HG03045 (cell line): ENCODE data around the gene HEMGN.

ENCODE experiments used
- ATAC-seq: cut with Tn5 transposase; IDR thresholded peaks from one replicate; pipeline ENCODE4 v1.9.1; 2021; ENCODE audit warnings: mild to moderate bottlenecking, moderate library complexity; ENCODE audit not compliant: unreplicated experiment

Gene HEMGN

DNA sequence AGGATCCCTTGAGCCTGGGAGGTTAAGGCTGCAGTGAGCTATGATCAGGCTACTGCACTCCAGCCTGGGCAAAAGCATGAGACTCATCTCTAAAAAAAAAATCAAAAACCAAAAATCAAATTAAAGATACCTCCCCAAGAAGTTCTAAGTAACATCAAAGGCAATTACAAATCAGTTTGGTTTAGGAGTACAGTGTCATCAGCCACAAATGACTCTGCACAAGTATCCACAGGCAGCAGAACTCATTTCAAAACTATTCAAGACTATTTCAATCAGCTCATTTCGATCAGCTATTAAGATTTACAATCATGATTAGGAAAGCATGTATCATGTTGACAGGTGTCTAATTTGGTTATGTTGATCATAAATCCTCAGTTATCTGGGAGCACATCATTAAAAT, 34.8 kb downstream of the HEMGN start:
- ATAC-seq, result no peak

DNA sequence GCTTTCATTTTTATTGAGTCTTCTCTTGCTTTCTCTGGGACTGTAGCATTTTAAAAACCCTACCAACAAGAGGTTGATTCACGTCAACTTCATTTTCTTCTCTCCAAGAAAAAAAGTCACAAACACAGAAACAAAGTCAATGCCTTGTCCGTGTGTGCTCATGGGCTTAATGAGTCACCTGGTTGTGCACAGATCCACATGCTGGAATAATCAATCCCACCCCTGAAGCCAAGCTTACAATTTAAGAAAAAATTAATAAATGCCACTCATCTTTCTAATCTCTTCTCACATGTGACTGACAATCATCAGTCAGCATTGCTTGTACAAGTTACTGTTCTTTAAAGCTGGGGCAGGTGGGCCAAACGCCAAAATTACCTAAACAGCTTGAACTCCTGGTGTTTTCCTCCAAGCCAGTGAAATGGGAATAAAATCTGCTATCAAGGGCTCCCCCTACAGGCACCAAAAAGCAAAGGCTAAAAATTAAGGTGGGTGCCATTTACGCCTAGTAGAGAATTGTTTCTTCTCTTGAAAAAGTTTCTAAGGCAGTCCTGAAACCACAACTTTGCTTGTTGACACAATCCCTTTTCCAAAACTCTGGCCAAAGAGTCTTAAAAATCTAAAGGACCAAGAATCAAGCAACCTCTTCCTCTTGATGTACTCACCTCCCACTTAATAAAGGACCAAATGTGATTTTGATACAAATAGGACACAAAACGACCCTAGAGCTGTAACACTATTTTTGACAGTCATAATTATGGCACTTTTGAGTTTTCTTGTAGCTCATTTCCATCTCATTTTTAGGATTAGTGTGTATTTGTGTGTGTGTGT, 37.0 kb downstream of the HEMGN start:
- no peak for ATAC-seq

DNA sequence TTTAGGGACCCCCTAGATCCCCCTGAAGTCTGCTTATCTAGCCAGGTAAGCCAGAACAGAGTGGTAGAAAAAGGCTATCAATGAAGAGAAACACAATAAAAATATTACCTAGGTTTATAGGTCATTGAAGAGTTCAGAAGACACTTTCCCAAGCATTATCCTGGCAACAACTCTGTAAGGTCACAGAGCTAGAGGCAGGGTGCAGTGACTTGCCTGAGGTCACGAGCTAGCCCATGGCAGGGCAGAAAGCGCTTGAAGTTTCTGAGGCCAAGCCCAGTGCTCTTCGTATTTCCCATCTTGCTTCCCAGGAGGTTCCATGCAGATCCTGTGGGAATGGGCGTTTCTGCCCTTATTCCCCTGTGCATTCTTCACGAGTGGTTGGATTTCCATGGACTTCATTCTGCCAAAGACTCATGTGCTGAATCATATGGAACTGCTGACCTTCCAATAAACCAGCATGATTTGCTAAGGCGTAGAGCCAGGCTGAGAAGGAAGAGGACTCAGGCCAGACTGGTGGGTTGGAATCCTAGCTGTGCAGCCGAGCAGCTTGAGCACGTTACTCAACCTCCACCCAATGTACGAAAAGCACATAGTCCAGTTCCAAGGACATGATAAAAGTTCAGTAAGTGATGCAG, 37.8 kb downstream of the HEMGN start:
- no peak for ATAC-seq

DNA sequence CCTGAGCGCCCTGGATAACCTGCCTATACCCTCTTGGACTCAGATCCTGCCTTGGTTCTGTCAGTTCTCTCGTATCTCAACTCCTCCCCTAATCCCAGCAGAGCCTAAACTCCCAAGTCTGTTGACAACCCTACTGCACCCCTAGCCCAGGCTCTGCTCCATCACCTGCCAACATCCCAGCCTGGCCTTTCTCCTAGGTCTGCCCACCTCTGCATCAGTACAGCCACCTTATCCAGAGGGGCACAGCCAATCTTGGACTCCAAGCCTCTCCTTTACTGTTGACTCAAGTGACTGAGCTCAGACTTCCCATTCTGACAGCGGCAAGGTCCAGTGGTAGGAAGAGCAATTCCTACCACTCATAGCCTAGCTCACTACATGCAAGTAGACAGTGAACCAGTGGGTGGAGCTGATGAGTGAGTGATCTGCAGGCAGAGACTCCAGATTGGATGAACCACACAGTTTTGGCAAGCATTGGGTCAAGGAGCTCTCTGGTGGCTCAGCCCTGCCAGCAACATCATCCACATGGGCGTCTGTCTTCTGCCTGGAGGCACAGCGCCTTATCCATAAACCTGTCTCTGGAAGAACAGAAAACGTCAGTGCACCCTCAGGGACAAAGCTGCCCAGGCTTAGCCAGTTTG, 42.2 kb downstream of the HEMGN start:
- no peak for ATAC-seq

DNA sequence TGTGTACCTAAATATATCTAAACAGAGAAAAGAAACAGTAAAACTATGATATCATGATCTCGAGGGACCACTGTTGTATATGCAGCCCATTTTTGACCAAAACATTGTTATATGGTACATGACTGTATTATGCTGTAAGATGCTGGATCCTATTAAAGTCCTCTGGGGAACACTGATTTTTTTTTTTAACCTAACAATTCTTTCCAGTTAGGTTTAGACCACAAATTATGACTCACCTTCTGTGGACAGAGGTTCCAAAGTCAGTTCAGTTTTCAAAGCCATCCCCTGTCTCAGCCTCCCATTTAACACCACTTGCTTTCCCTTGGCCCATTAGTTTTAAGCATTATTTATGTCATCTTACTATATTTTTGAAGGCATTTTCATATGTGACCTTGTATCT, 42.8 kb downstream of the HEMGN start:
- ATAC-seq, result no peak

DNA sequence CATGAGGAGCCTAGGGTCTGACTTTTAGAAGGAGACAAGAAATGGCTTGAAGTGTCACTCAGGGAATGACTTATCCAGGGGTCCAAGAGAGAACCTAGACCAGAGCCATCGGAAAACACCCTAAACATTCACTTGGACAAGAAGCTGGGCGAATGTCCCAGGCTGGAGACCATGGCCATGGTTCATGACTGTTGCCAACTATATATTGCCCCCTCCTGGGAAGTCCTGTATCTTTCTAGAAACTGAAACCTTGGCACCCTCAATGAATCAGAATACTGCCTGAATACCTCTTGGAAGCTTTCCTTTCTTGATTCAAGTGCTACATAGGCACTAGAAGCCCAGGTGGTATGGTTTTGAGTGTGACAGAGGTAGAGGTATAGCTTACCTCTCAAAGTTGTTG, 45.6 kb downstream of the HEMGN start:
- ATAC-seq, result no peak

DNA sequence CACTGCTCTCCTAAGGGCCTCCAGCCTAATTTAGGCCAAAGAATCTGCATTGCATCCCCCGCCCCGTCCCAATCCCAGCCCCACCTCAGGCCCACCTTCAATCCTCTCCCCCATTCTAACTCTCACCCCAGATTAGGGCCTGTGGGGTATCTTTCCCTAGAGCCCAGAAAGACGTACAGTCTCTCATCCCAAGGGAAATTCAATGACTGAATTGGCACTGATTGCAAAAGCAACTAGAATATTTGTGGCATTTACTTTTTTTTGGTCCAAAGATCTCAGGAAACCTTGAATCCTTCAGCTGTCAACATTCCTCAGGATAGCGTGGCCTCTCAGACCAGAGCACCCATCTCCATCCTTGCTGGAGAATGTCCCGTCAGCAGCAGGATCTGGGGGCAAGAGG, 46.2 kb downstream of the HEMGN start:
- no peak for ATAC-seq

DNA sequence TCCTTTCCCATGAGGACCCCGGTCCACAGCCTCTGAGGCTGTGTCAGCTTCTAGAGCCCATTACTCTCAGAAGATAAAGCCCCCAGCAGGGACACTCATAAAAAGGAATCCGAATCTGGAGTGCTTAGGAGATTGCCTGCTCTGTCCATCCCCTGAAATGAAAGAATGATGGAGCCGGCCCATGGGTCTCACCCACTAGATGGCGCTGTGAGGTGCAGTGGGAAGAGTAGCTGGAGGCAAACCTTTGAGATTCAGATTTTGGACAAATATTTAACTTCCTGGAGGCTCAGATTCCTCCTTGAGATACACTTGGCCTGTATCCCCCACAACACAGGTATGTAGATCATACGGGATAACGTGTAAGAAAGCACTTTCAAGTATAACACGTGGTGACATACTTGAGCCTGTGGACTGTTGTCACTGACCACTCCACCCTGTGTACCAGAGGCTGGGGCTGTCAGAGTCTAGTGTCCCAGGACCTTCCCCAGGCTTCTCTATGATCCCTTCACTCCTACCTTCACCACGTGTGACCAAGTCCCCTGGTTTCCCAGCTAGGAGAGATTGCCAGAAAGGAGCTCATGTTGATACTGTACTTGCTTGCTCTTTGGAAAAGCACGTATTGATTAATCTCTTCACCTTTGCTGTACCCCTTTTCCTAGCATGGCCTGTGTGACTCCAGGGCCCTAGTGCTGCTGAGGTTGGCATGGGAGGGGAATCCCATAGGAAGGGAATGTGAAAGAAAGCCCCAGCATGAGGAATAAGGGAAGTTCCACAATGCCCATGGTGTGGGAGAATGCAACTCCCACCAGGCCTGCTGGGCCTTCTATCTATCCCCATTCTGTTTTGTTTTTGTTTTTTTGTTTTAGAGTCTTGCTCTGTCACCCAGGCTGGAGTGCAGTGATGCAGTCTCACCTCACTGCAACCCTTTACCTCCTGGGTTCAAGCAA, 47.8 kb downstream of the HEMGN start:
- ATAC-seq, result no peak

DNA sequence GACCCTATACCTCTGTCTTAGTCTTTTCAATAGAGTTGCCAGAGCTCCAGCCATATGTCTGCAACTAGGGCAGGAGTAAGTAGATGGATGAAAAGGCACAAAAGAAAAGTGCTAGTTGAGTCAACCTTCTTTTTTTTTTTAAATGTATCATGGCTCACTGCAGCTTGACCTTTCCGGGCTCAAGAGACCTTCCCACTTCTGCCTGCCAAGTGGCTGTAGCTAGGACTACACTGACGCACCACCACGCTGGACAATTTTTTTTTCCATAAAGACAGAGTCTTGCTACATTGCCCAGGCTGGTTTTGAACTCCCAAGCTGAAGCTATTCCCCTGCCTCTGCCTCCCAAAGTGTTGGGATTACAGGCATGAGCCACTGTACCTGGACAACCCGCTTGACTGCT, 57.6 kb downstream of the HEMGN start:
- ATAC-seq, result no peak
